ENCODE data around the gene NELL2. TPM values are rescaled to one million over a fixed set of nuclear protein-coding genes. Genes with fewer than 3 reads are reported as not detected.

Gene NELL2
- total and polyA plus RNA-seq, 9 of the 15 experiments (the other 6 are each of a cell fraction or from before 2014, with no cell fraction given): 0.32 to 1.1 (median 0.53) TPM

- Histone ChIP-seq H3K4me3 (no peak overlapping the region), H3K9me1 (ENCODE audit: control insufficient read depth, insufficient read depth, low read length) (no peaks in the 10 kb centered on the region), H3K9ac (ENCODE audit: insufficient read depth in 1 of 2, low read depth in 2 of 2, low read length in 2 of 2) (no peak overlapping the region), H3K9me3 (replicated peaks; ENCODE audit: control insufficient read depth, insufficient read depth, low read depth, low read length) (no peaks in the 10 kb centered on the region), H3K36me3 (ENCODE audit: control insufficient read depth, insufficient read depth, low read length) (no peaks in the 10 kb centered on the region), H3K27ac (ENCODE audit: extremely low read depth, low read depth, low read length) (no peak overlapping the region), H4K20me1 (replicated peaks; ENCODE audit: control insufficient read depth, insufficient read depth, low read length) (no peaks in the 10 kb centered on the region), H3K27me3 (ENCODE audit: control insufficient read depth in 2 of 2, insufficient read depth in 2 of 2, low read length in 2 of 2) (no peaks in the 10 kb centered on the region), H3K79me2 (ENCODE audit: control insufficient read depth, insufficient read depth, low read length) (no peaks in the 10 kb centered on the region), H3K4me2 (ENCODE audit: insufficient read depth, low read length) (no peak overlapping the region), H3K4me1 (replicated peaks in 1 of 2; ENCODE audit: control insufficient read depth in 2 of 2, insufficient read depth in 2 of 2, low read length in 2 of 2) (no peaks in the 10 kb centered on the region), H2AFZ (ENCODE audit: low read depth, low read length) (no peak overlapping the region)
- ChIA-PET POLR2A (no interaction called here), CTCF (ENCODE audit: low intra/inter-chr PET ratio) (no interaction called here)
- BruUV-seq (replicated peaks): no TSS peak
- FAIRE-seq: no peak
- ATAC-seq: no peak
- intact Hi-C loops (cut with micrococcal nuclease) (no loop called here), in situ Hi-C loops (cut with MboI) (no loop called here)
- WGBS (ENCODE audit: insufficient coverage, low coverage, missing lambda C conversion rate): 2% methylated on average over 3 of the region's 3 CpGs
- no peak for DNase-seq (ENCODE audit: extremely low read depth in 1 of 4, low spot score in 3 of 4)
- TF ChIP-seq BRD4 (IDR thresholded peaks at IDR 0.05) (no peak), SRF (CRISPR knock-in tag; IDR thresholded peaks at IDR 0.05) (no peak), CHD2 (IDR thresholded peaks at IDR 0.05; ENCODE audit: low read depth, low read length) (no peak), NONO (IDR thresholded peaks at IDR 0.05; ENCODE audit: low read depth in 2 of 2, low read length in 1 of 2) (no peak)
- TF ChIP-seq, protein P1, sequence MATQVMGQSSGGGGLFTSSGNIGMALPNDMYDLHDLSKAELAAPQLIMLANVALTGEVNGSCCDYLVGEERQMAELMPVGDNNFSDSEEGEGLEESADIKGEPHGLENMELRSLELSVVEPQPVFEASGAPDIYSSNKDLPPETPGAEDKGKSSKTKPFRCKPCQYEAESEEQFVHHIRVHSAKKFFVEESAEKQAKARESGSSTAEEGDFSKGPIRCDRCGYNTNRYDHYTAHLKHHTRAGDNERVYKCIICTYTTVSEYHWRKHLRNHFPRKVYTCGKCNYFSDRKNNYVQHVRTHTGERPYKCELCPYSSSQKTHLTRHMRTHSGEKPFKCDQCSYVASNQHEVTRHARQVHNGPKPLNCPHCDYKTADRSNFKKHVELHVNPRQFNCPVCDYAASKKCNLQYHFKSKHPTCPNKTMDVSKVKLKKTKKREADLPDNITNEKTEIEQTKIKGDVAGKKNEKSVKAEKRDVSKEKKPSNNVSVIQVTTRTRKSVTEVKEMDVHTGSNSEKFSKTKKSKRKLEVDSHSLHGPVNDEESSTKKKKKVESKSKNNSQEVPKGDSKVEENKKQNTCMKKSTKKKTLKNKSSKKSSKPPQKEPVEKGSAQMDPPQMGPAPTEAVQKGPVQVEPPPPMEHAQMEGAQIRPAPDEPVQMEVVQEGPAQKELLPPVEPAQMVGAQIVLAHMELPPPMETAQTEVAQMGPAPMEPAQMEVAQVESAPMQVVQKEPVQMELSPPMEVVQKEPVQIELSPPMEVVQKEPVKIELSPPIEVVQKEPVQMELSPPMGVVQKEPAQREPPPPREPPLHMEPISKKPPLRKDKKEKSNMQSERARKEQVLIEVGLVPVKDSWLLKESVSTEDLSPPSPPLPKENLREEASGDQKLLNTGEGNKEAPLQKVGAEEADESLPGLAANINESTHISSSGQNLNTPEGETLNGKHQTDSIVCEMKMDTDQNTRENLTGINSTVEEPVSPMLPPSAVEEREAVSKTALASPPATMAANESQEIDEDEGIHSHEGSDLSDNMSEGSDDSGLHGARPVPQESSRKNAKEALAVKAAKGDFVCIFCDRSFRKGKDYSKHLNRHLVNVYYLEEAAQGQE (IDR thresholded peaks at IDR 0.05; ENCODE audit: borderline replicate concordance): no peak
- TF ChIP-seq, protein P1 (CRISPR knock-in tag; IDR thresholded peaks at IDR 0.05; ENCODE audit: low read depth): no peak
- TF ChIP-seq, protein P2, sequence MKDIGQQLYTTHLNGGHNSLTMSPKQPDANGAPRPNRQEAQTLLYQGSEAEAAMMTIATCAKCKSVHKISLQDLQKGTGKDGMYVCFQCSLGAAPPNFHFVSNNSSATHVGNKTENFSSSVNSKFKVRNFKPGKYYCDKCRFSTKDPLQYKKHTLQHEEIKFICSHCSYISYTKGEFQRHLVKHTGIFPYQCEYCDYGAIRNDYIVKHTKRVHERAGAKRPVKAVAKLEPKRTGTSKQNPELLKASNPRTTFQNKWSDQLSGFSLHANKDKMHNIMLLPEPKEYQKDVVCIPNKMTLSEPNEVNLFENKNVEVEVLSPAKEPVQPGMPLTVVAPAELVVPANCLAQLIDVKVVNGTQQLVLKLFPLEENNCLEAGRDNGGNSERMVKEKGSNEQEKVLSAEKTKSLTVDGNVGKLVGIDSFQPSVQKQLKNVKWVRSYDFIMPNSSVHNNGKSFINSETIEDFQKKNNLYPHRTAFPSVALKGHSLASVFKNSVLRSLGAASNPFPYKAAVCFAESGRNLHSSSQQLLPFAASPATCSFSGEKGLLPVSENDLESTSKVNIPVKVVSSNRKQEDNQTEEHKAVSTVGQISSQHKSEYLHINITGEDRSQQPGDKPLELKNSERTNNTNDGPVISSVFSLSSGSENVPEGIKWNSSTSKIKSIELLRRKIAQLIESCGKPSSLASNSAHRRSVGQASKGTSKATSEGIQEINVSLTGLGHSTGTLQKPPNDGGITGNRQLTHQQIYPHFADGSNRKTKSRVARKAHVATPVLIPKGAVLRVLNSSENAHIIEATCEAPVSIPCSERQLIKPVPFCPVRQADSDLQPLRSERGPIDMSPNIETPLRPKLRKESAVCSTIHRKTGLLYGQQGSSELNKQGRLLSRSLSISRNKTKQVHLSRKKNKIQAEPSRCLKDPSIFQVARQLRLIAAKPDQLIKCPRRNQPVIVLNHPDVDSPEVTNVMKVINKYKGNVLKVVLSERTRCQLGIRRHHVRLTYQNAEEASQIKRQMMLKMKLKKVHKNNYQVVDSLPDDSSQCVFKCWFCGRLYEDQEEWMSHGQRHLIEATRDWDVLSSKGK (CRISPR knock-in tag; IDR thresholded peaks at IDR 0.05): no peak
Measured at GRCh38 chr12:44750468-44750867, 125.6 kb downstream of the NELL2 start.

Data from K562 (cell line).